Stimulated activated CD4-positive, alpha-beta T cell treated with anti-CD3 and anti-CD28 coated beads, Interleukin-4, amount 100 ng/mL, for 1 hour (primary cell): Measurements from ENCODE around the gene MYO15A.
"Not testable (repeated sequence)": the region's sequence is repeated elsewhere in the genome, so short reads cannot be mapped to it uniquely, and the experiment has no call there.

ENCODE experiments used
- DNase-seq: peaks from one replicate; pipeline ENCODE4 v3.0.0-alpha.2; 2020

The MYO15A gene

GRCh38 chr17:18185832-18186626 lies 77.5 kb downstream of the MYO15A start:
- no peak for DNase-seq

- DNase-seq: no peak
These were observed 78.0 kb downstream of the MYO15A start for GRCh38 chr17:18186627-18186982.

- no peak for DNase-seq
These were observed 78.7 kb downstream of the MYO15A start for GRCh38 chr17:18187226-18187625.

- no peak for DNase-seq
These were observed 79.5 kb downstream of the MYO15A start for GRCh38 chr17:18187821-18188761.

GRCh38 chr17:18190628-18191235 lies 82.2 kb downstream of the MYO15A start:
- DNase-seq: no peak

GRCh38 chr17:18191236-18191667 lies 82.7 kb downstream of the MYO15A start:
- DNase-seq: no peak

GRCh38 chr17:18191967-18192366 lies 83.4 kb downstream of the MYO15A start:
- DNase-seq: no peak

GRCh38 chr17:18194394-18194793 lies 85.8 kb downstream of the MYO15A start:
- DNase-seq: no peak

GRCh38 chr17:18194804-18195203 lies 86.2 kb downstream of the MYO15A start:
- DNase-seq: no peak

- DNase-seq: no peak
These were observed 86.7 kb downstream of the MYO15A start for GRCh38 chr17:18195246-18195645.

- no peak for DNase-seq
These were observed 89.1 kb downstream of the MYO15A start for GRCh38 chr17:18197535-18198194.

- DNase-seq: no peak
These were observed 90.0 kb downstream of the MYO15A start for GRCh38 chr17:18198530-18198929.

GRCh38 chr17:18201108-18201507 lies 92.6 kb downstream of the MYO15A start:
- DNase-seq: no peak

GRCh38 chr17:18203308-18203707 lies 94.8 kb downstream of the MYO15A start:
- no peak for DNase-seq

GRCh38 chr17:18205861-18206260 lies 97.3 kb downstream of the MYO15A start:
- no peak for DNase-seq

GRCh38 chr17:18206962-18207361 lies 98.4 kb downstream of the MYO15A start:
- DNase-seq: no peak

- no peak for DNase-seq
These were observed 99.5 kb downstream of the MYO15A start for GRCh38 chr17:18208092-18208491.

- no peak for DNase-seq
These were observed 105.2 kb downstream of the MYO15A start for GRCh38 chr17:18213666-18214270.

GRCh38 chr17:18216906-18217305 lies 108.3 kb downstream of the MYO15A start:
- DNase-seq: not testable (repeated sequence)

GRCh38 chr17:18217412-18218015 lies 109.0 kb downstream of the MYO15A start:
- peak; percentile 74 for DNase-seq

GRCh38 chr17:18218756-18219415 lies 110.3 kb downstream of the MYO15A start:
- DNase-seq: no peak

GRCh38 chr17:18224053-18224386 lies 115.5 kb downstream of the MYO15A start:
- DNase-seq: no peak
